ENCODE results near the gene IFT88.

IFT88 gene

DNA sequence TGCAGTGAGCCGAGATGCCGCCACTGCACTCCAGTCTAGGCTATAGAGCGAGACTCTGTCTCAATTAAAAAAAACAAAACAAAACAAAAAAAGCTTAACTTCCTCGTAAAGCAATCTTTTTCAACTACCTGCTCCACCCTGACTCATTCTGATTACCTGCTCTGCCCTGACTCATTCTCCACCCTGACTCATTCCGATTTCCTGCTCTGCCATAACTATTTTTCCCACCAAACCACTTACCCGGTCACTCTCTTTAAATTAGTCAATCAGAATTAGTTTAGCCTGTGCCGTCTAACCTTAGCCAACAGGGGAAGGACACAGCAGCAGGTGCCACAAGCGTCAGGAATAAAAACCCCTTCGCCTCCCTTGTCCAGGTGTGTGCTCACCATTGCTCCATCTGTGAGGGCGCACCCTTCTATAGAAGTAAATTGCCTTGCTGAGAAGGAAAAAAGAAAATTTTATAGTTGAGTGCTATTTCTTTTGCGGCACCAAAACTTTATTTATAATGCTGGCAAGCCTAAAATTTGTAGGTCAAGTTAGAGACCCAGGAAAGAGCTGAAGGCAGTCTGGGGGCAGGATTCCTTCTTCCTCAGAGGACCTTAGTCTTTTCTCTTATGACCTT is 1.7 kb upstream of the IFT88 start:
- DNase-seq: peak; percentile 9

DNA sequence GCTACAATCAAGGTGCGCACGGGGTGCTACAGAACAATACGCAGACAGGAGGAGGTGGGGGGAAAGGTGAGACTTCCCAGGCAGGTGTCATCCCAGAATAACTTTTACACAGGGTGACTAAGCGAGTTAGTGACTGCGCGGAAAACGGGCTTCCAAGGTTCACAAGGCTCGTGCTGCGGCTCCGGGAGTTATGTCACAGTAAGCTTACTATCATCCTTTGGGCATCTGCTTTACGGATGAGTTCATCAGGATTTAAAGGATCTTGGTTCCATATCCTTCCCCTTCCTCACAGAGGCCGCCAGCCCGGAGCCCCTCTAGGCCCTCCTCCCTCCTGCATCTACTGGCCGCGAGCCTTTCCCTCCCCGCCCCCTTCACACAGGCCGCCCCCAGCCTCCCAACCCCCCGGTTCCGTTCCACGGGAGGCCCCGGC is 474 bp upstream of the IFT88 start:
- DNase-seq: no peak

DNA sequence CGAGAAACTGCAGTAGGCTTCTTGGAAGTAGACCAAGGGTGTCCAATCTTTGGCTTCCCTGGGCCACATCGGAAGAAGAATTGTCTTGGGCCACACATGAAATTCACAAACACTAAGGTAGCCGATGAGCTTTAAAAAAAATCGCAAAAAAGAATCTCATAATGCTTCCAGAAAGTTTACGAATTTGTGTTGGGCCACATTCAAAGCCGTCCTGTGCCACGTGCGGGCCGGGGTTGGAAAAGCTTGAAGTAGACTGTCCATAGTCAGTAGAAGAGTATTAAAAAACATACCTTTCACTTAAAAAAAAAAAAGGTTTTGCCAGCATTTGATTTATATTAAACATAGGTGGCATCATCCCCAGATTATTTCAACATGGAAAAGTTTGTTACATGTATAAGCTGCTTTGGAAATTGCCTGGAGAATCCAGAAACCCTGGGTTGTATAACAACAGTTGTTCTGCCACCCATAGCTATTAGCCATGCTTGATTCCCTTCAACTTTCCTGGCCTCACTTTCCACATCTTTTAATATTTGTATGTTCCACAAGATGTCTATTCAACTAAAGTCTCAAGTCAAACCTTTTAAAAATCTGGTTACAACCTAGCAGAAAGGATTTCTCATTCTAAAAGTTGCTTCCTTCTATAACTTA is 1.0 kb downstream of the IFT88 start:
- DNase-seq: no peak

DNA sequence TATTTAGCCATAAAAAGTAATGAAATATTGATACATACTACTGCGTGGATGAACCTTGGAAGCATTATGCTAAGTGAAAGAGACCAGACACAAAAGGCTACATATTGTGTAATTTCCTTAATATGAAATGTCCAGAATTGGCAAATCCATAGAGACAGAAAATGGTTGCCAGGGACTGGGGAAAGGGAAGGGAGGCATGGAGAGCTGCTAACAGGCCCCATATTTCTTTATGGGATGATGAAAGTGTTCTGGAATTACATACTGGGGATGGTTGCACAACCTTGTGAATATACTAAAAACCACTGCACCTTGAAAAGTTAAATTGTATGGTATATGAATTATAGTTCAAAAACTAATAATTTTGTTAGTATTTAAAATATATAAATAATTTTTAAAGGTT is 3.6 kb downstream of the IFT88 start:
- no peak for DNase-seq

- no peak for DNase-seq
Measured at GRCh38 chr13:20571676-20572075, 4.7 kb downstream of the IFT88 start.

DNA sequence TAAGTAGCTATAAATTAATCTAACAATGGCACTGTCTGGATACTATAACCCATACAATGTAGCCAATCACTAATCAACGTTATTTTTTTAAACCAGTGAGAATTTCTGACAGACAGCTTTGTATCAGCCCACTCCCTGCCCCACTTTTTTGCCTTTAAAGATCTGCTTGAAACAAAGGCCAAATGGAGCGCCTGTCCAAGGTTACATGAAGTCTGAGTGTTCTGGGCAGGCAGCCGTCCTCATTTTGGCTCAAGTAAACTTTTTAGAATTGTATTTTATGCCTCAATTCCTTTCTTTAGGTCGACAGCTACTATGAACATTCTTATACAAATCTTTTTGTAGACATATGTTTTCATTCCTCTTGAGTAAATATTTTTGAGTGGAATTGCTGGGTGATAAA is 6.2 kb downstream of the IFT88 start:
- DNase-seq: no peak

DNA sequence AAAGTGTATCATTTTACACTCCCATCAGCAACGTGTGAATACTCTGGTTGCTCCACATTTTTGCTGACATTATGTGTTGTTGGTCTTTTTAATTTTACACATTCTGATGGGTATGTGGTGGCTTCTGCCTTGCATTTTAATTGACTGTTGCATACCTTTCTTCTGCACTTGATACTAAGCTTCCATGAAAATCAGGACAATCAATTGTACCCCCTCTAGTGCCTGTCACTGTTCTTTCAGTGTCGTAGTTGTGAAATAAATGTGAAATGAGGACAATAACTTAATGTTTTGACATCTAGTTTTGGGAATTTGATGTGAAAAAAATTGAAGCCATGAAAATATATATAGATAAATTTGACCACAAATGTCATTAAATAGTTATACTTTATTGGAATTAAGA is 6.7 kb downstream of the IFT88 start:
- no peak for DNase-seq

GRCh38 chr13:20579191-20579590 is 12.2 kb downstream of the IFT88 start:
- no peak for DNase-seq

GRCh38 chr13:20580257-20580656 is 13.3 kb downstream of the IFT88 start:
- no peak for DNase-seq

DNA sequence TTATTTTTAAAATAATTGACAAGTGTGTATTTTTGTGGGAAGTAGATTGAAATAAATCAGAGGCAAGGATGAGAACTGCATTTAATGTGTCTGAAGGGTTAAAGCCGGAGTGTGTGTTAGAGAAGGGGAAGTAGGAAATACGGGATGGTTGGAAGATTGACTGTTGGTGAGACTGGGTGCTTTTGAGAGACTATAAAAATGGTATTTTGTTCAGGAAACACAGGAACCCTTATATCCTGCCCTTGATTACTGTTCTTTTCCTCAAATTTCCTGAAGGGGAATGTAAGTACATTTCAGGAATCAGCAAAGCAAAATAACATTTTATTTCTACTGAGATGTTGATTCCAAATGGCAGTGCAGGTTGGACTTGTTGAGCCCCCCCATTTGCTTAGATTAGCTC is 15.1 kb downstream of the IFT88 start:
- DNase-seq: no peak

DNA sequence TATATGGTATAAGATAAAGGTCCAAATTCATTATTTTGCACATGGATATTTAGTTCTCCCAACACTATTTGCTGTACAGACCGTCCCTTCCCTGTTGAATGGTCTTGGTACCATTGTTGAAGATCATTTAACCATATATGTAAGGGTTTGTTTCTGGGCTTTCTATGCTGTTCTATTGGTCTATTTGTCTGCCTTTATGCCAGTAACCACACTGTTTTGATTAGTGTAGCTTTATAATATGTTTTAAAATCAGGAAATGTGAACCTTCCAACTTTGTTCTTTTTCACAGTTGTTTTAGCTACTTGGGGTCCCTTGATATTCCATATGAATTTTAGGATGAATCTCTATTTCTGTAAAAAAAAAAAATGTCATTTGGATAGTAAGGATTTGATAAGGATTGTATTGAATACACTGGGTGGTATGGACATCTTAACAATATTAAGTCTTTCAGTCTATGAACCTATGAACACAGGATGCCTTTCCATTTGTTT is 16.9 kb downstream of the IFT88 start:
- DNase-seq: no peak

DNA sequence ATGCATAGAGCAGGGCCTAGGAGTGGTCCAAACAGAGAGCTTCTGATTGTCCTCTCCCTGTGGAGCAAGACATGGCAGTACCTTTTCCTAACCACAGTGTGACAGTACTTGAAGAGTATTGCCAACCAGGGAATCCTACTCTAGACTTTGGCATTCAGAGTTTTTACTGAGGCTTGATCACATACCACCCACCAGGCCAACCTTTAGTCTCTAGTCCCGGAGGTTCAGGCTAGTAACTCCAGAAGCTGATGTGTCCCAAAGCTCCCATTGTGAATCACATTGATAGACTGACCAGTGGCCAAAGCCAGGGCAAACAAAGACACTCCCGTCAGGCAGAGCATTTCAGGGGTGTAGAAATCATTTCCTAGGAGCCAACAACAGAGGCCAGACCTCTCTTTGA is 18.4 kb downstream of the IFT88 start:
- DNase-seq: no peak

GRCh38 chr13:20588529-20589110 is 21.7 kb downstream of the IFT88 start:
- DNase-seq: no peak

DNA sequence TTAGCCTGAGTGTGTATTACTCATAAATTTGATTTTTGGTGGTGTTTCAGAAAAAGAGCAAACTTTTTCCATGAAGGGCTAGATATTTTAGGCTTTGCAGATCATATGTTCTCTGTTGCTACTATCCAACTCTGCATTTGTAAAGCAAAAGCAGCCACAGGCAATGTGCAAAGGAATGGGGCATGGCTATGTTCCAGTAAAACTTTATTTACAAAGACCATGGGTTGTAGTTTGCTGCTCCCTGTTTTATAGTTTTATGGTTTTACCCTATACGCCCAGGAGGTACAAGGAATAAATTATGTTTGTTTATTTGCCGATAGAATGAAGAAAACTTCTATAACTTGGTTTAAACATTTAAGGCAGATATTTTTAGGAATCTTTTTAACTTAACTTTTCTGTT is 23.6 kb downstream of the IFT88 start:
- no peak for DNase-seq

- DNase-seq: no peak
Measured at GRCh38 chr13:20592606-20593005, 25.6 kb downstream of the IFT88 start.

GRCh38 chr13:20594280-20594679 is 27.3 kb downstream of the IFT88 start:
- DNase-seq: no peak

GRCh38 chr13:20607015-20607414 is 40.1 kb downstream of the IFT88 start:
- no peak for DNase-seq

GRCh38 chr13:20608438-20609020 is 41.6 kb downstream of the IFT88 start:
- no peak for DNase-seq

DNA sequence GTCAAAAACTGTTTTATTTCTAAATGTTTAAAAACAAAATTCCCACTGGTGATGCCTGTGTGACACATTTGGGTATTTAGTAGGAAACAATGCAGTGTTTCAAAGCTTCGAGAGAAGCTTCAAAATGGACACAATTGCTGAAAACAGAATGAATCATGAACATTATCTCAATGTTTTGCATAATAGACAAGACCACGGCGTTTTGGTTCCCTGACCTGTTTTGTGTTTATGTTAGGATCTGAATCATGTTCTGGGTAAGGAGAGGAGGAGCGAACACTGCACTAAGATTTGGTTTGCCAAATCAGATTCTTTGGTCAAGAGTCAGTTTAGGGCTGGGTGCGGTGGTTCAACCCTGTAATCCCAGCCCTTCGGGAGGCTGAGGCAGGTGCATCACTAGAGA is 42.2 kb downstream of the IFT88 start:
- DNase-seq: no peak

DNA sequence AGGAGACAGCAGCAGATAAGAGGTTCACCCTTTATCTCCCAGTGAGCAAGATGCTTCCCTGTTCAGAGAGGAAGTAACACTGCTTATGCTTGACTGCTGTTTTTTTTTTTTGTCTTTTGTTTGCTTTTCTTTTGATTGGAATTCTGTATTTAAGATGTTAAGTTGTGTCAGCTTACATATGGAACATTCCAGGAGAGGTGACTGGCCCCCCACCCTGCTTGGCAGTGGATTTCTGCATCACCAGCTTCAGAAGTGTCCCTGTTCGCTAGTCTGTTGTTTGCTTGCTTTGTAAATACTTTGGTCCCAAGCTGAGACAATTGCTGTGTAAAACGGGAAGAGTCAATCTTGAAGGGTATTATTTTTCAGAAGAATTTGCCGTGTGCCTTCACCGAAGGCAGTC is 43.0 kb downstream of the IFT88 start:
- DNase-seq: no peak

- DNase-seq: no peak
Measured at GRCh38 chr13:20616059-20616797, 49.3 kb downstream of the IFT88 start.

GRCh38 chr13:20623000-20623399 is 56.0 kb downstream of the IFT88 start:
- DNase-seq: no peak

DNA sequence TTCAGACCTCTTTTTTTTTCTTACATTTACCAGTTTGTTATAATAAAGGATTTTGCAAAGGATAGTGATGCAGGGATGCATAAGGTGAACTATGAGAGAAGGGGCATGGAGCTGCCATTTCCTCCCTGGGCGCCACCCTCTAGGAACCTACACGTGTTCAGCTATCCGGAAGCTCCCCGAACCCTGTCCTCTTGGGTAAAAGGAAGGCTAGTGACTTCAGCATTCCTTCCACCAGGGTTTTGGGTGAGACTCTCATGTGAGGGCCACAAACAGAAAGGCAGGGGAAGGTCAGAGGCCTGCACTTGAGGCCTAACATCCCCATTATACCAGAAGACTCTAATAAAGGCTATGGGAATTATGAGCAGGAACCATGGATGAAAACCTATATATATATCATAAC is 57.3 kb downstream of the IFT88 start:
- no peak for DNase-seq

Measured in activated naive CD4-positive, alpha-beta T cell treated with Interleukin-2 at 50 U/mL for 16 hours (primary cell).